HL-60 (cell line): ENCODE measurements around the gene SSC5D.

ENCODE experiments used
- DNase-seq, 2 experiments: peaks; one replicate each; pipeline ENCODE4 v3.0.0-alpha.2; 2010 to 2020; ENCODE audit warnings: low read depth in 1 of 2, low spot score in 1 of 2
- H3K27ac ChIP-seq: fragments of 250-450 bp; sonication (Bioruptor Pico); replicated peaks from 2 replicates; pipeline ENCODE4 v1.5.1; 2020; ENCODE audit warnings: mild to moderate bottlenecking, moderate library complexity
- H3K27me3 ChIP-seq: fragments of 250-450 bp; sonication (Bioruptor Pico); 2 replicates; pipeline ENCODE4 v1.5.1; 2021; ENCODE audit warnings: mild to moderate bottlenecking, moderate library complexity; ENCODE audit not compliant: insufficient read depth, poor library complexity, severe bottlenecking
- H3K4me3 ChIP-seq: replicated peaks from 2 replicates; pipeline ENCODE4 v1.5.1; 2011; ENCODE audit warnings: mild to moderate bottlenecking, control low read depth, low read length; ENCODE audit not compliant: insufficient read depth
- CTCF ChIP-seq: IDR thresholded peaks from one replicate; pipeline ENCODE4 v1.5.1; 2011; ENCODE audit warnings: low read length, control low read depth, inconsistent platforms; ENCODE audit not compliant: insufficient read depth
- GABPA ChIP-seq: IDR thresholded peaks from 2 replicates; pipeline ENCODE4 v1.6.1; 2012; ENCODE audit warnings: low read depth
- POLR2AphosphoS5 ChIP-seq: IDR thresholded peaks from 2 replicates; pipeline ENCODE4 v1.6.1; 2012; ENCODE audit warnings: low read depth
- REST ChIP-seq: IDR thresholded peaks from 2 replicates; pipeline ENCODE4 v1.6.1; 2012; ENCODE audit warnings: low read depth; ENCODE audit not compliant: insufficient replicate concordance
- SPI1 ChIP-seq: IDR thresholded peaks from 2 replicates; pipeline ENCODE4 v1.6.1; 2012; ENCODE audit warnings: low read depth, mild to moderate bottlenecking, borderline replicate concordance

SSC5D gene

GRCh38 chr19:55491546-55492360 is 3.5 kb downstream of the SSC5D start:
- Histone ChIP-seq H3K4me3 (no peak overlapping the region), H3K27ac (no peak overlapping the region), H3K27me3 (peaks cover 23% of the 10 kb centered on the region)
- DNase-seq: no peak
- TF ChIP-seq SPI1 (no peak), REST (no peak), CTCF (no peak), GABPA (no peak), POLR2AphosphoS5 (no peak)

- no peak overlapping the region for H3K27ac ChIP-seq
- peaks cover 23% of the 10 kb centered on the region for H3K27me3 ChIP-seq
- no peak for DNase-seq
- H3K4me3 ChIP-seq: no peak overlapping the region
- TF ChIP-seq GABPA (no peak), CTCF (no peak)
Measured at GRCh38 chr19:55492362-55492944, 4.2 kb downstream of the SSC5D start.

GRCh38 chr19:55493052-55493644 is 4.9 kb downstream of the SSC5D start:
- no peak overlapping the region for H3K4me3 ChIP-seq
- no peak overlapping the region for H3K27ac ChIP-seq
- no peak for DNase-seq
- peaks cover 23% of the 10 kb centered on the region for H3K27me3 ChIP-seq
- TF ChIP-seq GABPA (no peak), POLR2AphosphoS5 (no peak), CTCF (no peak), SPI1 (no peak), REST (no peak)
